ENCODE results near the gene MS4A12. TPM values are rescaled to one million over a fixed set of nuclear protein-coding genes. Genes with fewer than 3 reads are reported as not detected.

The MS4A12 gene
- total RNA-seq, 4 donors from 2014 or later = not detected

DNA sequence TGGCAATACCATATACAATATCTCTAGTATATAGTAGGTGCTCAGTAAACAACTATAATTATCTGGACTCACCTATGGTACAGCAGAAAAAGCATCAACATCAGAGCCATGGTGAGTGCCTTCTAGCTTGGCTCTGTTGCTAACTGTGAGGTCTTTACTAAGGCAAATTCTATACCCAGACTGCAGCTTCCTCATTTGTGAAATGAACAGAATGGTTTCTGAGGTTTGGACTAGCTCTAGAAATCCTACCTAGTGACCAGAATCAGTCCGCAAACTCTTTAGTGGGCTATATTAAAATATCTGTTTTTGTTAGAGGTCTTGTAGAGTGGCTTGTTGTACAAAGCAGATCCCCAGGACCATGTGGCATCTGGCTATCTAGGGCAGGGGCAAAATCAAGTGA, 33.2 kb upstream of the MS4A12 start:
- DNase-seq (ENCODE audit: low spot score) (no peak), ATAC-seq (ENCODE audit: low FRiP score) (no peak)
- TF ChIP-seq, protein P1, sequence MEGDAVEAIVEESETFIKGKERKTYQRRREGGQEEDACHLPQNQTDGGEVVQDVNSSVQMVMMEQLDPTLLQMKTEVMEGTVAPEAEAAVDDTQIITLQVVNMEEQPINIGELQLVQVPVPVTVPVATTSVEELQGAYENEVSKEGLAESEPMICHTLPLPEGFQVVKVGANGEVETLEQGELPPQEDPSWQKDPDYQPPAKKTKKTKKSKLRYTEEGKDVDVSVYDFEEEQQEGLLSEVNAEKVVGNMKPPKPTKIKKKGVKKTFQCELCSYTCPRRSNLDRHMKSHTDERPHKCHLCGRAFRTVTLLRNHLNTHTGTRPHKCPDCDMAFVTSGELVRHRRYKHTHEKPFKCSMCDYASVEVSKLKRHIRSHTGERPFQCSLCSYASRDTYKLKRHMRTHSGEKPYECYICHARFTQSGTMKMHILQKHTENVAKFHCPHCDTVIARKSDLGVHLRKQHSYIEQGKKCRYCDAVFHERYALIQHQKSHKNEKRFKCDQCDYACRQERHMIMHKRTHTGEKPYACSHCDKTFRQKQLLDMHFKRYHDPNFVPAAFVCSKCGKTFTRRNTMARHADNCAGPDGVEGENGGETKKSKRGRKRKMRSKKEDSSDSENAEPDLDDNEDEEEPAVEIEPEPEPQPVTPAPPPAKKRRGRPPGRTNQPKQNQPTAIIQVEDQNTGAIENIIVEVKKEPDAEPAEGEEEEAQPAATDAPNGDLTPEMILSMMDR (IDR thresholded peaks at IDR 0.05) = no peak

DNA sequence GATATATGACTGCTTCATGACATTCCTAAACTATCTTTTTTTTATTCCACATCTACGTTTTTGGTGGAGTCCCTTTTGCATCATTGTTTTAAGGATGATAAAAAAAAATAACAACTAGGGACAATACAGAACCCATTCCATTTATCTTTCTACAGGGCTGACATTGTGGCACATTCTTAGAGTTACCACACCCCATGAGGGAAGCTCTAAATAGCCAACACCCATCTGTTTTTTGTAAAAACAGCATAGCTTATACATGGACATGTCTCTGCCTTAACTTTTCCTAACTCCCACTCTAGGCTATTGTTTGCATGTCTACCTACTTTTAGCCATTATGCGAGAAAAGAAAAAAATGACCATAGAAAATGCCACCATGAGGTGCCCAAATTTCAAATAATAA, 23.7 kb upstream of the MS4A12 start:
- ATAC-seq (ENCODE audit: low FRiP score) = no peak
- no peak for DNase-seq (ENCODE audit: low spot score)
- TF ChIP-seq, protein P1 (IDR thresholded peaks at IDR 0.05) = no peak

DNA sequence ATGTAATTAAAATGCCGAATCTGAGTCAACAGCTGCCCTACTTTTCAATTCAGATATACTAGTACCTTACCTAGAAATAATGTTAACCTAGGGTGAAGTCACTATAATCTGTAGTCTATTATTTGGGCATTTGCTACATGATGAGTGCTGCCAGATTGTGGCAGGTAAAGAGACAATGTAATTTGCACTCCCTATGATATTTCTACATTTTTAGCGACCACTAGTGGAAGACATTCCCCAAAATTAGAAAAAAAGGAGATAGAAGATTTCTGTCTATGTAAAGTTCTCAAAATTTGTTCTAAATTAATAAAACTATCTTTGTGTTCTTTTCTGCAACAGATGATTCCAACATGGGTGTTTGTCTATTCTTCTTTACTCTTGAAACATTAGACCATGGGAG, 22.9 kb upstream of the MS4A12 start:
- ATAC-seq (ENCODE audit: low FRiP score) (no peak), DNase-seq (ENCODE audit: low spot score) (no peak)
- TF ChIP-seq, protein P1 (IDR thresholded peaks at IDR 0.05) = no peak

DNA sequence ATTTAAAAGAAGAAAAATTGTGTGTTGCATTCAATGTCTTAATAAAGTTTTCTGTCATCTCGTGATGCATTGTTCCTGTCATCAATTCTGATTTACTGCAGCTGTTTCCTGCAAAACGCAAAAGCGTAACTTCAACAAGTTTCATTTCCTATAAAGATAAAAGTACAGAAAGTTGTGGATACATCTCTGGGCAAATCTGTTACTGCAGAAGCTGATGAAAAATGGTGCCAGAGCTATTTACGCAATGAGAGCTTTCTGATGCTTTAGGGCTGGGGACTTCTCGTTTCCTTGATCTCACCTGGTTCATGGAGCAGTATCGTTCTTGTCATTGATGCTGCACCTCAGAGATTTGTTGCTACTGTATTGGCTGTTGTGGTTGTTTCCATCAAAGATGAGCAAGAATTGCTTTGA, 15.5 kb upstream of the MS4A12 start:
- ATAC-seq (ENCODE audit: low FRiP score) (no peak), DNase-seq (ENCODE audit: low spot score) (no peak)
- TF ChIP-seq, protein P1 (IDR thresholded peaks at IDR 0.05) = no peak

DNA sequence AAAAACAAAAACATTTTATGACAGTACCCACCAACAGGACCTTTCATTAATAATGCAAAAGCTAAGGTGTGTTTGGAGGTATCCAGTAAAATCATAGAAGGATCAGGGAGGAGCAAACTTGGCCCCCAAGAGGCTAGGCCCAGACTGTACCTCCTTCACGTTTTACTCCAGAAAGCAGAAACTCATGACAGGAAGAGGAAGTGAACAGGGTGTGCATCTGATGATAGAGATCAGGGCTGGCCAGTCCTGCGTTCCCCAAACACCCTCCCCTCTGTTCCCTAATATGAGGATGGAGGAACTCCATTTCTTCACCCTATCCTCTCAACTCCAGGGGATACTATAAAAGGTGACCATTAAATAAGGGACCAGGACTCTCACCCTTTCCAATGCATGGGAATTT, 10.2 kb upstream of the MS4A12 start:
- no peak for ATAC-seq (ENCODE audit: low FRiP score)
- no peak for DNase-seq (ENCODE audit: low spot score)
- TF ChIP-seq, protein P1 (IDR thresholded peaks at IDR 0.05) = no peak

DNA sequence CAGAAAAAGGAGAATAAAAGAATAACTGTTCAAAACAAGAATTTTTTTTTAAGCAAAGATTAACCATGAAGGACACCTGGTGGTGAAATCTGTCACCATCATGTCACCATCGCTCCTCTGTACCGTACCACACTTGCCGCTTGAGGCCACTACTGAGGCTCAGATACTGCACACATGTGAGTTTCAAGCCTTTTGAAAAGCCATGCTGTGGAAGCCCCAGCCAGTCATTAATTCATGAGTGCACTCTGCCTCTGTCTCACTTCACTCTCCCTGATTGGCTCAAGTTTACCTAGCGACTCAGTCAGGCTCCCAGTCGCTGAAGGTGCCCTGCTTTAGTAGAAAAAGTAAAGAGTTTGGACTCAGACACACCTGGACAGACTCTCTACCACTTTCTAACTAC, 6.6 kb upstream of the MS4A12 start:
- no peak for ATAC-seq (ENCODE audit: low FRiP score)
- TF ChIP-seq, protein P1 (IDR thresholded peaks at IDR 0.05) = no peak
- DNase-seq (ENCODE audit: low spot score) = no peak

DNA sequence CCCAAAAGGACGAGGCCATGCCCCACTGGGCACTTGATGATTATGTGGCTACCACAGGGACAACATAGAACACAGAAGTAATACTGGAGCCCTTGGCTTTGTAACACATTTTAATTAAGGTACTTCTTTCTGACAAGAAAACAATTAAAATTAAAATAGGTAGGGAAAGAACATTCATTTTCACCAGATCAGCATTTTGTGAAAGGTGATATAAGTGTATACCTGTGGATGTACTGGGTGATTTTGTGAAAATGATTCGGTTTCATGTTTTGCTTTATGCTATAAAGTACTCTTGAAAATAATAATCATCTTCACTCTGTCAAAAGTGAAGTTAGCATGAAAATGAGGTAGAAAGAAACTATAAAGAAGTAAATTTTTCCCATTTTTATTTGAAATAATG, 876 bp downstream of the MS4A12 start:
- DNase-seq (ENCODE audit: low spot score) (no peak), ATAC-seq (ENCODE audit: low FRiP score) (no peak)
- TF ChIP-seq, protein P1 (IDR thresholded peaks at IDR 0.05) = no peak

All from omental fat pad (tissue), 4 donors.